HCT116 (cell line): ENCODE data around the gene SLC25A6. TPM values are rescaled to one million over a fixed set of nuclear protein-coding genes. Genes with fewer than 3 reads are reported as not detected.

Experiments used
- ATAC-seq: fragments of 200-7000 bp; cut with Tn5 transposase; 2 replicates; pipeline ENCODE4 v1.9.1; 2020; ENCODE audit warnings: mild to moderate bottlenecking, moderate library complexity
- BruUV-seq: library from RNA; stranded (reverse); fragments of 400-500 nt; replicated peaks from 2 replicates; lab custom pipeline; 2021; lab: Mats Ljungman, UMichigan
- CTCF ChIA-PET: fragments of 300-600 bp; sonication (Branson Sonifier 250); formaldehyde crosslinking; loops from one replicate; lab custom pipeline; 2021; ENCODE audit warnings: antibody characterized with exemption; lab: Charles Lee
- POLR2A ChIA-PET: fragments of 300-600, 350-600 bp; sonication (Branson Sonifier 250); formaldehyde crosslinking; loops from one replicate; lab custom pipeline; 2021; ENCODE audit warnings: antibody characterized with exemption; lab: Charles Lee
- RAD21 ChIA-PET, 2 experiments: fragments of 300-600 bp; sonication (Branson Sonifier 250); formaldehyde crosslinking; loops; one replicate each; lab custom pipeline; 2023; ENCODE audit warnings: low total read pairs in 2 of 2; ENCODE audit not compliant: uncharacterized antibody in 2 of 2, unreplicated experiment in 2 of 2, low non-redundant PET in 1 of 2; lab: Charles Lee
- DNase-seq: peaks from one replicate; pipeline ENCODE4 v3.0.0-alpha.2; 2010; ENCODE audit warnings: low read depth, low spot score
- H2AFZ ChIP-seq: fragments of 200-600 bp; shearing (Covaris generic), sonication (generic); 2 replicates; pipeline ENCODE4 v1.6.1; 2017; ENCODE audit warnings: low read depth, mixed run types, mixed read lengths, antibody characterized with exemption, low read length; ENCODE audit not compliant: poor library complexity, severe bottlenecking
- H3K27ac ChIP-seq: 2 replicates; pipeline ENCODE4 v1.5.1; 2012; ENCODE audit warnings: low read depth, low read length
- H3K27me3 ChIP-seq: fragments of 200-600 bp; sonication (generic); 2 replicates; pipeline ENCODE4 v1.6.1; 2016; ENCODE audit warnings: mixed run types, low read length, mixed read lengths; ENCODE audit not compliant: insufficient read depth
- H3K36me3 ChIP-seq, 2 experiments: fragments of 200-500 bp in 1 of 2; fragments of 200-600 bp in 1 of 2; sonication (Bioruptor generic) in 1 of 2; sonication (generic) in 1 of 2; 2 replicates each; pipeline versions ENCODE4 v1.5.1 to v1.6.1; 2014 to 2016; ENCODE audit warnings: low read length in 2 of 2, inconsistent platforms in 1 of 2, mixed read lengths in 1 of 2, mixed run types in 1 of 2; ENCODE audit not compliant: insufficient read depth in 2 of 2, control insufficient read depth in 1 of 2
- H3K4me1 ChIP-seq, 2 experiments: fragments of 200-600 bp in 1 of 2; sonication (generic) in 1 of 2; 2 replicates each; pipeline versions ENCODE4 v1.5.1 to v1.6.1; 2012 to 2017; ENCODE audit warnings: low read length in 2 of 2, inconsistent platforms in 1 of 2, mild to moderate bottlenecking in 1 of 2, mixed read lengths in 1 of 2, mixed run types in 1 of 2, moderate library complexity in 1 of 2; ENCODE audit not compliant: insufficient read depth in 2 of 2, control insufficient read depth in 1 of 2
- H3K4me2 ChIP-seq: fragments of 200-600 bp; sonication (generic); 2 replicates; pipeline ENCODE4 v1.6.1; 2017; ENCODE audit warnings: mixed run types, low read length, mixed read lengths
- H3K4me3 ChIP-seq, 2 experiments: fragments of 200-600 bp in 1 of 2; sonication (generic) in 1 of 2; replicated peaks in 1 of 2; 2 replicates each; pipeline ENCODE4 v1.5.1; 2011 to 2016; ENCODE audit warnings: low read length in 2 of 2, control low read depth in 1 of 2, low read depth in 1 of 2, mild to moderate bottlenecking in 1 of 2, mixed read lengths in 1 of 2, mixed run types in 1 of 2
- H3K79me2 ChIP-seq: fragments of 200-600 bp; sonication (generic); 2 replicates; pipeline ENCODE4 v1.6.1; 2017; ENCODE audit warnings: mild to moderate bottlenecking, mixed run types, low read length, moderate library complexity, mixed read lengths; ENCODE audit not compliant: insufficient read depth
- H3K9ac ChIP-seq: fragments of 200-600 bp; sonication (generic); 2 replicates; pipeline ENCODE4 v1.6.1; 2016; ENCODE audit warnings: low read length, mixed read lengths
- H3K9me2 ChIP-seq: fragments of 200-600 bp; sonication (generic), shearing (Covaris generic); 2 replicates; pipeline ENCODE4 v1.6.1; 2017; ENCODE audit warnings: mixed run types, mild to moderate bottlenecking, moderate library complexity; ENCODE audit not compliant: insufficient read depth
- H3K9me3 ChIP-seq, 2 experiments: fragments of 200-500 bp in 1 of 2; fragments of 200-600 bp in 1 of 2; sonication (Bioruptor generic) in 1 of 2; sonication (generic) in 1 of 2; 2 replicates each; pipeline ENCODE4 v1.6.1; 2014 to 2017; ENCODE audit warnings: low read length in 2 of 2, mixed read lengths in 2 of 2, inconsistent platforms in 1 of 2, low read depth in 1 of 2, mild to moderate bottlenecking in 1 of 2, mixed run types in 1 of 2, moderate library complexity in 1 of 2; ENCODE audit not compliant: control insufficient read depth in 1 of 2, insufficient read depth in 1 of 2
- H4K20me1 ChIP-seq: fragments of 200-600 bp; sonication (generic), shearing (Covaris generic); 2 replicates; pipeline ENCODE4 v1.6.1; 2017; ENCODE audit warnings: mixed run types, mild to moderate bottlenecking, moderate library complexity; ENCODE audit not compliant: insufficient read depth
- CBX3 ChIP-seq: IDR thresholded peaks from 2 replicates; pipeline ENCODE4 v1.6.1; 2012; ENCODE audit warnings: low read depth
- CEBPB ChIP-seq: IDR thresholded peaks from 2 replicates; pipeline ENCODE4 v1.6.1; 2012; ENCODE audit warnings: low read depth
- EGR1 ChIP-seq: IDR thresholded peaks from 2 replicates; pipeline ENCODE4 v1.6.1; 2012; ENCODE audit warnings: low read depth
- EZH2phosphoT487 ChIP-seq: fragments of 200-600 bp; IDR thresholded peaks from 2 replicates; pipeline ENCODE4 v1.6.1; 2018; ENCODE audit warnings: antibody characterized with exemption, borderline replicate concordance
- FOSL1 ChIP-seq: IDR thresholded peaks from 2 replicates; pipeline ENCODE4 v1.6.1; 2012; ENCODE audit warnings: low read depth
- JUND ChIP-seq: IDR thresholded peaks from 2 replicates; pipeline ENCODE4 v1.6.1; 2012
- POLR2A ChIP-seq: IDR thresholded peaks from 2 replicates; pipeline ENCODE4 v1.7.0; 2011; ENCODE audit warnings: borderline replicate concordance; ENCODE audit not compliant: insufficient read depth, insufficient read length; ENCODE audit errors: extremely low read depth
- RAD21 ChIP-seq: IDR thresholded peaks from 2 replicates; pipeline ENCODE4 v1.6.1; 2012; ENCODE audit warnings: low read depth, mild to moderate bottlenecking
- SIN3A ChIP-seq: IDR thresholded peaks from 2 replicates; pipeline ENCODE4 v1.6.1; 2012; ENCODE audit warnings: low read depth
- TCF7L2 ChIP-seq: IDR thresholded peaks from 2 replicates; pipeline ENCODE4 v1.7.0; 2011; ENCODE audit warnings: borderline replicate concordance, inconsistent platforms; ENCODE audit not compliant: insufficient read depth, insufficient read length; ENCODE audit errors: extremely low read depth
- ZFX ChIP-seq: fragments of 450-650 bp; IDR thresholded peaks from 2 replicates; pipeline ENCODE4 v1.6.1; 2017
- ZNF274 ChIP-seq: fragments of 200-500 bp; sonication (Bioruptor generic); IDR thresholded peaks from 2 replicates; pipeline ENCODE4 v1.6.1; 2014; ENCODE audit warnings: mild to moderate bottlenecking, low read depth, low read length, inconsistent platforms
- intact Hi-C: fragments of 100-400 bp; cut with micrococcal nuclease; formaldehyde crosslinking; loops from 2 replicates; pipeline ENCODE4 v1.10.0; 2022
- total RNA-seq: library from RNA; stranded (reverse); gene quantifications from one replicate; pipeline ENCODE4 v1.2.1, GENCODE V29; 2021; ENCODE audit not compliant: unreplicated experiment
- TF ChIP-seq, protein P1 (sequence below): IDR thresholded peaks from 2 replicates; pipeline ENCODE4 v1.6.1; 2012
- TF ChIP-seq, protein P2 (sequence below): IDR thresholded peaks from 2 replicates; pipeline ENCODE4 v1.6.1; 2012; ENCODE audit warnings: low read depth
- TF ChIP-seq, protein P3 (sequence below): IDR thresholded peaks from 2 replicates; pipeline ENCODE4 v1.6.1; 2011; ENCODE audit warnings: mild to moderate bottlenecking, low read length, moderate library complexity; ENCODE audit not compliant: insufficient replicate concordance; ENCODE audit errors: extremely low read depth

Gene SLC25A6
- total RNA-seq, 1 experiment from 2014 or later, result 398 TPM

DNA sequence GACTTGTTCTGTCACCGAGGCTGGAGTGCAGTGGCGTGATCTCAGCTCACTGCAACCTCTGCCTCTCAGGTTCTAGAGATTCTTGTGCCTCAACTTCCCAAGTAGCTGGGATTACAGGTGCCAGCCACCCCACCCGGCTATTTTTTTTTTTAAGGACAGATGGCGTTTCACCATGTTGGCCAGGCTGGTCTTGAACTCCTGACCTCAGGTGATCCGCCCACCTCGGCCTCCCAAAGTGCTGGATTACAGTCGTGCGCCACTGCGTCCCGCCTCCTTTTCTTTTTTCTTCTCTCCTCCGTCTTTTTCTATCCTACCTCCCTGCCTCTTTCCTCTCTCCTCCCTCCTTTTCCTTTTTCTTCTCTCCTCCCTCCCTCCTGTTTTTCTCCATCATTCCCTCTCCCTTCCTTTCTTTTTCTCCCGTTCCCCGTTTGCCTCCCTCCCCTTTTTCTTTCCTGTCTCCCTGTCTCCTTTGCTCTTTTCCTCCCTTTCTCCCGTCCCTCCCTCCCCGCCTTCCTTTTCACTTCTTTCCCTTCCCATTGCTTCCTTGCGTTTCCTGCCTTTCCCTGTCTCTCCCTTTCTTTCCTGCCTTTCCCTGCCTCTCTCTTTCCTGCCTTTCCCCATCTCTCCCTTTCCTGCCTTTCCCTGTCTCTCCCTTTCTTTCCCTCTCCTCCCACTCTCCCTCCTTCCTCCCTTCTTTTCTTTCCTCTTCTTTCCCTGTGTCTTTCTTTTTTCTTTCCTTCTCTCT is 2.1 kb upstream of the SLC25A6 start:
- peak overlapping the region; percentile 98 for H3K27ac ChIP-seq
- no peaks in the 10 kb centered on the region for H3K9me3 ChIP-seq
- intact Hi-C loops, result loop anchor here (2.0 kb wide), 1 partner anchor 147 kb away; no protein-coding TSS in a partner anchor
- H2AFZ ChIP-seq, result no peak overlapping the region
- H4K20me1 ChIP-seq, result peaks cover 4% of the 10 kb centered on the region; the same call in 1 of the 2 replicates
- ATAC-seq, result no peak
- no peaks in the 10 kb centered on the region for H3K9me2 ChIP-seq
- POLR2A ChIA-PET, result no interaction called here
- H3K4me1 ChIP-seq, result peaks cover 10 to 17% of the 10 kb centered on the region in 2 experiments; a peak in 3 of 4 replicates
- H3K4me3 ChIP-seq, result peak overlapping the region; percentile 62 to 64
- peaks cover 43% of the 10 kb centered on the region for H3K79me2 ChIP-seq
- CTCF ChIA-PET, result no interaction called here
- peak overlapping the region; percentile 80 for H3K4me2 ChIP-seq
- peaks cover under 1 to 22% of the 10 kb centered on the region in 2 experiments; a peak in 2 of 4 replicates for H3K36me3 ChIP-seq
- H3K27me3 ChIP-seq, result no peaks in the 10 kb centered on the region
- DNase-seq, result no peak
- BruUV-seq, result no TSS peak
- RAD21 ChIA-PET, result no interaction called here
- no peak for TF ChIP-seq ZFX
- TF ChIP-seq TCF7L2, result no peak
- TF ChIP-seq, protein P1, sequence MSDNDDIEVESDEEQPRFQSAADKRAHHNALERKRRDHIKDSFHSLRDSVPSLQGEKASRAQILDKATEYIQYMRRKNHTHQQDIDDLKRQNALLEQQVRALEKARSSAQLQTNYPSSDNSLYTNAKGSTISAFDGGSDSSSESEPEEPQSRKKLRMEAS, result no peak
- no peak for TF ChIP-seq JUND
- TF ChIP-seq EGR1, result no peak
- TF ChIP-seq SIN3A, result no peak
- TF ChIP-seq, protein P2, sequence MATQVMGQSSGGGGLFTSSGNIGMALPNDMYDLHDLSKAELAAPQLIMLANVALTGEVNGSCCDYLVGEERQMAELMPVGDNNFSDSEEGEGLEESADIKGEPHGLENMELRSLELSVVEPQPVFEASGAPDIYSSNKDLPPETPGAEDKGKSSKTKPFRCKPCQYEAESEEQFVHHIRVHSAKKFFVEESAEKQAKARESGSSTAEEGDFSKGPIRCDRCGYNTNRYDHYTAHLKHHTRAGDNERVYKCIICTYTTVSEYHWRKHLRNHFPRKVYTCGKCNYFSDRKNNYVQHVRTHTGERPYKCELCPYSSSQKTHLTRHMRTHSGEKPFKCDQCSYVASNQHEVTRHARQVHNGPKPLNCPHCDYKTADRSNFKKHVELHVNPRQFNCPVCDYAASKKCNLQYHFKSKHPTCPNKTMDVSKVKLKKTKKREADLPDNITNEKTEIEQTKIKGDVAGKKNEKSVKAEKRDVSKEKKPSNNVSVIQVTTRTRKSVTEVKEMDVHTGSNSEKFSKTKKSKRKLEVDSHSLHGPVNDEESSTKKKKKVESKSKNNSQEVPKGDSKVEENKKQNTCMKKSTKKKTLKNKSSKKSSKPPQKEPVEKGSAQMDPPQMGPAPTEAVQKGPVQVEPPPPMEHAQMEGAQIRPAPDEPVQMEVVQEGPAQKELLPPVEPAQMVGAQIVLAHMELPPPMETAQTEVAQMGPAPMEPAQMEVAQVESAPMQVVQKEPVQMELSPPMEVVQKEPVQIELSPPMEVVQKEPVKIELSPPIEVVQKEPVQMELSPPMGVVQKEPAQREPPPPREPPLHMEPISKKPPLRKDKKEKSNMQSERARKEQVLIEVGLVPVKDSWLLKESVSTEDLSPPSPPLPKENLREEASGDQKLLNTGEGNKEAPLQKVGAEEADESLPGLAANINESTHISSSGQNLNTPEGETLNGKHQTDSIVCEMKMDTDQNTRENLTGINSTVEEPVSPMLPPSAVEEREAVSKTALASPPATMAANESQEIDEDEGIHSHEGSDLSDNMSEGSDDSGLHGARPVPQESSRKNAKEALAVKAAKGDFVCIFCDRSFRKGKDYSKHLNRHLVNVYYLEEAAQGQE, result no peak
- TF ChIP-seq ZNF274, result no peak
- TF ChIP-seq, protein P3, sequence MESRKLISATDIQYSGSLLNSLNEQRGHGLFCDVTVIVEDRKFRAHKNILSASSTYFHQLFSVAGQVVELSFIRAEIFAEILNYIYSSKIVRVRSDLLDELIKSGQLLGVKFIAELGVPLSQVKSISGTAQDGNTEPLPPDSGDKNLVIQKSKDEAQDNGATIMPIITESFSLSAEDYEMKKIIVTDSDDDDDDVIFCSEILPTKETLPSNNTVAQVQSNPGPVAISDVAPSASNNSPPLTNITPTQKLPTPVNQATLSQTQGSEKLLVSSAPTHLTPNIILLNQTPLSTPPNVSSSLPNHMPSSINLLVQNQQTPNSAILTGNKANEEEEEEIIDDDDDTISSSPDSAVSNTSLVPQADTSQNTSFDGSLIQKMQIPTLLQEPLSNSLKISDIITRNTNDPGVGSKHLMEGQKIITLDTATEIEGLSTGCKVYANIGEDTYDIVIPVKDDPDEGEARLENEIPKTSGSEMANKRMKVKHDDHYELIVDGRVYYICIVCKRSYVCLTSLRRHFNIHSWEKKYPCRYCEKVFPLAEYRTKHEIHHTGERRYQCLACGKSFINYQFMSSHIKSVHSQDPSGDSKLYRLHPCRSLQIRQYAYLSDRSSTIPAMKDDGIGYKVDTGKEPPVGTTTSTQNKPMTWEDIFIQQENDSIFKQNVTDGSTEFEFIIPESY, result no peak
- no peak for TF ChIP-seq FOSL1
- no peak for TF ChIP-seq POLR2A
- no peak for TF ChIP-seq EZH2phosphoT487
- TF ChIP-seq RAD21, result no peak
- no peak for TF ChIP-seq CBX3
- TF ChIP-seq CEBPB, result no peak
- peak overlapping the region; percentile 76 for H3K9ac ChIP-seq
